NCI-H2107 treated with DMSO at 0.1 percent for 48 hours (cell line): ENCODE data around the gene PTPMT1.
A peak's percentile ranks its signal among the peaks of the same experiment; 100 is the strongest.

Source experiments
- DNase-seq: peaks from one replicate; lab custom pipeline; 2025; ENCODE audit not compliant: unreplicated experiment; lab: John Stamatoyannopoulos, UW

PTPMT1 gene

DNA sequence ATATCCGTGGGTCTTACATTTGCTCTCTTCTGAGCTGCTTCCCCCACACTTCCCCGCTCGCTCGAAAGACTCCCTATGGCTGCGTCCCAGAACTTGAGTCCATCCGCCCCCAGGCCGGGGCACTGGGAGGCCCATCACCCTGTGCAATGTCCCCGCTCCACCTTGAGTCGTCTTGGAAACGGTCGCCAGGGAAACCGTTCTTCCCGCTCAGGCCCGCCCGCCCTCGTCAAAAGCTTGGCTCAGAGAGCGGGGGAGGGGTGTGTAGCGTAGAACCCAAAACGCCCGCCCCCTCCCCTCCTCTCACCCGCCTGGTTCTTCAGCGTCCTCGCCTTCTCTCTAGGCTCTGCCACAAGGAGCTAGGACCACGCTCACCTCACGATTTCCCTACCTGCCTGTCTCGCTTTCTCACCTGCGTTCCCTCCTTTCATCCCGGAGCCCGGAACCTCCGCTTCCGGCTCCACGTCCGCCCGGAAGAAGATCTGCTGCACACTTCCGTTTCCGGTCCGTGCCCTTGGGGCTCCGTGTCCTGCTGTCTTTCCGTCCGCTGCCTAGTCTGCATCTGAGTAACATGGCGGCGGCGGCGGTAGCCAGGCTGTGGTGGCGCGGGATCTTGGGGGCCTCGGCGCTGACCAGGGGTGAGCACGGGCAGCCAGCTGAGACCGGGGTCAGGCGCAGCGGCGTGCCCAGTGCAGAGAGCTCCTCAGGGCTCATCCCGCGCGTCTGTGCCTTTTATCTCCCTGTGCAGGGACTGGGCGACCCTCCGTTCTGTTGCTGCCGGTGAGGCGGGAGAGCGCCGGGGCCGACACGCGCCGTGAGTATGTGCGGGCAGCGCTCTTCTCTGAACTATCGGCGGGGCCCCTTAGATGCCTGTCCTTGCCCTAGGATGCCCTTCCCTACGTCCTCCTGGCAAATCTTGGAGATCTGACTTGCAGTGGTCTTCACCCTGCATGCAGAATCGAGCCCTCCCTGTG, 13.4 kb downstream of the PTPMT1 start, which contains the start of the genes KBTBD4 and NDUFS3:
TSS of gene KBTBD4 (minus strand) at position 447 of the 971 bp plus-strand sequence. CDS start at position 428, 19 bp downstream.
TSS of gene NDUFS3 (plus strand) at position 551 of the 971 bp plus-strand sequence. CDS start at position 569, 18 bp downstream.
- peak; percentile 83 for DNase-seq

DNA sequence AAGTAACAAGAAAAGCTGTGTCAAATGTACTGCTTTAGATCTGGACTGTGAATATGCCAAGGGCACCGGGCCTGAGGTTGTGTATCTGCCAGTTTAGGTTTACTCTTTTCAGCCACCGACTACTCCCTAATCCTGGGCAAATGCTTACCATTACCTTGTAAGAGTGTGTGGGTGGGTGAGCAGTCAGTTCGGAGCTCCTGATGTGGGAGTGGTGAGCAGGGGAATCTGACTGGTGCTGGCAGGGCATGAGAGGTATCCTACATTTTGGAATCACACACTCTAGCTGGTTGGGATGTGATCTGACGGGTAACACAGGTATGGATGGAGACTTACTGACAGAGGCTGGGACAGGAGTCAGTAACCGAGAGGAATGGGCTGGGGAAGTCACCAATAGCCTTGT, 18.4 kb downstream of the PTPMT1 start:
- DNase-seq: no peak

DNA sequence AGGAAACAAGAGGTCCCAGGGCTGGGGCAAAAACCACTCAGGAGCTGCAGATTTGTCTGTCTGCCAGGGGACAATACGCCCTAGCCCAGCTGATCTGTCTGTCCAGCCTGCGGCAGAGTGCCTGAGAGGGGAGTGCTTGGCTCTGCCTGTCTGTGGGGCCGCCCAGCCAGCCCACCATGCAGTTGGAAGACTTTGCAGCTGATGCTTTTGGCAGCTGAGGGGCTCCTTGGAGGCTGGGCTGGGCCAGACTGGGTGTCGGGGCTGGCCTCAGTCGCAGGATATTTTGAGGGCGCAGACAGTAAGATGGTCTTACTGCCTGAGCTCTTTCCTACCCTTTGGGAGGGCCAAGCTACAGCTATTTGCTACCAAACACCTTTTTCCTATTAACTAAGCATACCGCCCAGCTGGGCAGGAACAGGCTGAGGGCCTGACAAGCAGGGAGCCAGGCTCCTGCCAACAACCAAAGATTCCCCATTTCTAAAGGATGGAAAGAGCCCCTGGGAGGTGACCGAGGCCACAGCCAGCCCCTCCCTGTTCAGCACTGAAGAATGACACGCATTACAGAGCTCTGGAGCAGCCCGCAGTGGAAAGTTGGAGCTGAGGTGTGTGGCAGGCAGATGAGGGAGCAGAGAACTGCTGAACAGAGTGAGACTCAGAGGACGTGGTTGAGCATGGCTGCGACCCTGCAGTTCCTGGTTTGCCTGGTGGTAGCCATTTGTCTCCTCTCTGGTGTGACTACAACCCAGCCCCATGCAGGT, 20.9 kb downstream of the PTPMT1 start, which contains the start of gene FAM180B:
TSS of gene FAM180B (plus strand) at position 581 of the 758 bp plus-strand sequence. CDS start at position 672, 91 bp downstream.
- DNase-seq: no peak

DNA sequence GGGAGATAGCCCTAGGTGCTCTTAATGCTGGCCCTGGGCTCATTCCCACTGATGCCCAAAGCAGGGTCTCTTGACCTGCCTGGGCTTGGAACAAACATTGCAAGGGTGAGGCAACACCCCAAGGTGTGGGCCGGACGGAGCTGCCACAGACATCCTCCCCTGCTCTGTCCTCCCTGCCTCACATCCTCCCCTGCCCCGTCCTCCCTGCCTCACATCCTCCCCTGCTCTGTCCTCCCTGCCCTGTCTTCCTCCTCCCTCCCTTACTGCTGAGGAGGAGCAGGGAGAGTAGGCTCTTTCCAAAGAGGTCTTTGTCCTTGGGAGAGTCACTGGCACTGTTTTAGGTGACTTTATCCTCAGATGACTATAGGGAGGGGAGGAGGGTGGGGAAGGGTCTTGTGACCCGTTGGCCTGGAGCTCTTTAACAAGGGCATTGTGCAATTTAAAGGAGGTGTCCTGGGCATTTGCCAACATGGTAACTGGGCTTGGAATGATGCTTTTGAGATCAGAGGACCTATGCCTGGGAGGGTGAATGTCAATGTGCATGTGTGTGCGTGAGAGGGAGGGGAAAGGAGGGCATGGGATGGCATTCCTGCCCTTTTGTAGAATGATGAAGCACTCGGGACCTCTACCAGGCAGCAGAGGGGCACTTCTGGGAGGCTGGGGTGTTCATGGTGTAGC, 21.8 kb downstream of the PTPMT1 start:
- DNase-seq: no peak

DNA sequence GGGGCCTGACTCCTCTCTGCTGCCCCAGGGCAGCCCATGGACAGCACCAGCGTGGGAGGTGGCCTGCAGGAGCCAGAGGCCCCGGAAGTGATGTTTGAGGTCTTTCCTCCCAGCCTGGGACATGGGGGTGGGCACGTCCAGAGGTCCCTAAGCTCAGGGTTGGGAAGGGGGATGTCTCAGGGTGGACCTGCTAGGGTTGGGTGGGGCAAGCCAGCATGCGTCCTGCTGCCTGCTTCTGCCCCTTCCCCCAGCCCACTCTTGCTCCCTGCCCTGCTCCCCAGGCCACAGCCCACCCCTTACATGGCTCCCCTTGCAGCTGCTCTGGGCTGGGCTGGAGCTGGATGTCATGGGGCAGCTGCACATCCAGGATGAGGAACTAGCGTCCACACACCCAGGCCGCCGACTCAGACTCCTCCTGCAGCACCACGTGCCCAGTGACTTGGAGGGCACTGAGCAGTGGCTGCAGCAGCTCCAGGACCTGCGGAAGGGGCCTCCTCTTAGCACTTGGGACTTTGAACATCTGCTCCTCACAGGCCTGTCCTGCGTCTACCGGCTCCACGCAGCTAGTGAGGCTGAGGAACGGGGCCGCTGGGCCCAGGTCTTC, 22.4 kb downstream of the PTPMT1 start:
- DNase-seq: no peak

DNA sequence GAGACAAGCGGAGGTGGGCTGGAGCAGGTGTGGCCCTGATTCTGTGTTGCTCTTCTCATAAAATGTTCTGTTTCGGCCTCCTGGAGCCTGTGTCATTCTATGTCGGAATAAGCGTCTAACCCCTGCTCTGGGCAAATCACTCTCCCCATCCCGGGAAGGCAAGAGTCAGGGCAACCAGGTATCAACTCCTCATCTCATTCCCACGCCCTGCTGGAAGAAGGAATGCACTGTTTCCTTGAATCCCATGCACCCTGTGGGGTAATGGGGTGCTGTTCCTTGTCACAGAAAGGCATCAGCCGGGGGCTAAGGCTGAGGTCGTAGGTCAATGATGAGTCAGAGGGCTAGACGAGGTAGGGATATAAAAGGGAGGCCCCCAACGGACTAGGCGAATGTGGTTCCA, 23.7 kb downstream of the PTPMT1 start:
- no peak for DNase-seq

DNA sequence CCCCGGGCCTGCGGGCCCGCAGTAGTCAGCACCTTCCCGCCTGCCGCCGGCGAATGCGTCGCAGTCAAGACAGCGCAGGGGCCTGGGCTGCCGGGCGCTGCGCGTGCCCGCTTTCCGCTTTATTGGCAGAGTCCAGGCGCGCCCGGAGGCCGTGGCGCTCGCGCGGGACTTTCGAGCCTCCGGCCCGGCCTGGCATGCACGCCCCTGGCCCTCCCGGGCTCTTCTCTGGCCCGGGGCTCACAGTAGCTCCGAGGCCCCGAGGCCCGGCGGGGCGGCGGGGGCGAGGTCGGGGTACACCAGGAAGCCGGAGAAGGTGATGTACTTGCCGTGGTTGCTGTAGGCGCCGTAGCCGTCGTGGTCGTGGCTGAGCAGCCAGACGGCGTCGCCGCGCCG, 24.2 kb downstream of the PTPMT1 start:
- DNase-seq: no peak

DNA sequence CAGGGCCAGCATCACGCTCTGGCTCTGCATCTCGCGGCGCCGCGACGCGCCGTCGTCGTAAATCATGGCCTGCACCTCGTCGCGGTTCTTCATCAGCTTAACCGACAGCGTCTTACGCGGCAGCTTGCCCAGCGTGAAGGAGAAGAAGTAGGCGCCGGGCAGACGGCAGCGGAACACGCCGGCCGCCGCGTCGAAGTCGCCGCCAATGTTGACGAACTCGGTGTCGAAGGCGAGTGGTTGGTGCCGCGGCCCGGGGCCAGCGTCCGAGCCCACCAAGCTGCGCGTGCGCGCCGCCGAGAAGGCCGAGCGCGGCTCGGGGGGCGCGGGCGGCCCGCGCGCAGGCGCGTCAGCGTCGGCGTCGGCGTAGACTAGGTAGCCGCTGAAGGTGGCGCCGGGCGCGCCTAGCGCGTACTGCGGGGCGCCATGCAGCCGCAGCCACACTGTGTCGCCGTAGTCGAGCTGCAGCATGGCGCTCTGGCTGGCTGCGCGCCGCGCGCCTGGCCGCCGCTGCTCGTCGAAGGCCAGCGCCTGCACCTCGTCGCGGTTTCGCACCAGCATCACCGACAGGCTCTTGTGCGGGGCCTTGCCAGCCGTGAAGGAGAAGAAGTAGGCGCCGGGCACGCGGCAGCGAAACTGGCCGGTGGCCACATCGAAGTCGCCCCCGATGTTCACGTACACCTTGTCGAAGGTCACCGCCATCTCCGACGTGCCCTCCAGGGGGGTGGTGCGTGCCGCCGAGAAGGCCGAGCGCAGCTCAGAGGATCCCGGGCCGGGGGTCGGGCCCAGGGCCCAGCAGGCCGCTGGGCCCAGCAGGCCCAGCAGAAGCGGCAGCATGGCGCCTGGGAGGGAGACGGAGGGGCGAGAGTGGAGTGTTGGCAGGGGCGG, 24.8 kb downstream of the PTPMT1 start:
- no peak for DNase-seq

DNA sequence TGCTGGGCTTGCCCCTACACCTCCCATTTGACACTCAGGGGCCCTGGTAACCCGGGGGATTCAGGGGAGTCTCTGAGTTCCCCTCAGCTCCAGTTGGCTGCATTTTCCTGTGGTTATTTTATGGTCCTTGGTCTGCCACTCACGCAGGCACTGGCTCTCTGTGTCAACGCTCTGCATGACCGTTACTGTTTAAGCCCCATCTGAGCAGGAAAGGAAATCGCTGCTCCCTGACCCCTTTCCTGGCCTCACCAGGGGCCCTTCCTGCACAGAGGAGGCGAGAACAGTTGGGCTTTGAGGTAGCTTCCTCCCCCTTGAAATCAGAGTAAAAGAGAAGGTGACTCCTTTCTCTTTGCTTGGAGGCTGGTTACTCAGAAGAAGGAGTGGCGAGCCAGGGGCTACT, 26.4 kb downstream of the PTPMT1 start:
- DNase-seq: no peak

DNA sequence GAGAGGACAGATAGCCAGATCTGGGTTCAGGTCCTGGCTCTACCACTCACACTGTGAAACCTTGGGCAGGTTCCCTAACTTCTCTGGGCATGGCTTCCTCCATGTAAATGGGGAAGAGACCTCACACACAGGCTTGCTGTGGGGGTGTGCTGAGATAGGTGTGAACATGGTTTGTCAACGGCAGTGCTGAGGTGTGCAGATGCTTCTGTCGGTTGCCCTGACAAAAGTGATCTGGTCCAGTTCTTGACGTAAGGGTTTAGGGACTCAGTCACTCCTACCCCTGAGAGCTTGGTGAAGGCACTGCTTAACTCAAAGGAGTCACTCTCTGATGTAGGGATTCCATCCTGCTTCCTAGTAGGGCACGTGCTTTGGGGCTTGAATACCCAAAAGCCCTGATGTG, 26.9 kb downstream of the PTPMT1 start:
- no peak for DNase-seq

DNA sequence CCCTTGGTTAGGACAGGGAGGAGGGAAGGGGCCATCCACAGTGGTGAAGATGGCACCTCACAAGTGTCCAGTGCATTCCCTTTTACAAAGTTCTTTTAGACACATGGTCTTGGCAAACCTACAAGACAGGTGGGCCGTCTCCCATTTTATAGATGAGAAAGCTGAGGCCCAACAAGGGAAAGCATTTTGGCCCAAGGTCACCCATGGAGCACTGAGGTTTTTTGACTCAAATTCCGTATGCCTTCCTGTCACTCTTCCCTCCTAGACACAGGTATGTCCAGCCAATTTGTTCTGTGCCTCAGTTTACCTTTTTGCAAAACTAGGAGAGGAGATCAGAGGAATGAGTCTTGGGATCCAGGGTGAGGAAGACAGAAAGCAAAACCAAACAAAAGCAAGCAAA, 27.6 kb downstream of the PTPMT1 start:
- DNase-seq: no peak

DNA sequence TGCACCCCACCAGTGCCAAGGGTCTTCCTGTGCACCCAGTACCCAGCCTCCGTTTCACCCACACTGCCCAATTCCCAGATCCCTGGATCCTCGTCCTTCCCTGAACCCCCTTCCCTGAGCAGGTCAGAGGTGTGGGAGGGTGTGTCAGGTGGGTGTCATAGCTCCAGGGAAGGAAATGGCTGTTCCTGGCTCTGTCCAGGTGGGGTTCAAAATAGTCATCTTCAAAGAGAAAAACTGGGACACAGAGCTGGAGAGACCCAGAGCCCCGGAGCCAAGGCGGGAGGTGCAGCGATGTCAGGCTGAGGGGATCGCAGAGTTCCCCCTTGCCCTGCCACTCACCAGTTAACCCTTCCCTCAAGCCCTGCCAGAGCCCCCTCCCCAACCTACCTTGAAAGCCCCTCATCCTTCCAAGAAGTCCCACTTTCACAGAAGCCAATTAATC, 28.1 kb downstream of the PTPMT1 start:
- no peak for DNase-seq

DNA sequence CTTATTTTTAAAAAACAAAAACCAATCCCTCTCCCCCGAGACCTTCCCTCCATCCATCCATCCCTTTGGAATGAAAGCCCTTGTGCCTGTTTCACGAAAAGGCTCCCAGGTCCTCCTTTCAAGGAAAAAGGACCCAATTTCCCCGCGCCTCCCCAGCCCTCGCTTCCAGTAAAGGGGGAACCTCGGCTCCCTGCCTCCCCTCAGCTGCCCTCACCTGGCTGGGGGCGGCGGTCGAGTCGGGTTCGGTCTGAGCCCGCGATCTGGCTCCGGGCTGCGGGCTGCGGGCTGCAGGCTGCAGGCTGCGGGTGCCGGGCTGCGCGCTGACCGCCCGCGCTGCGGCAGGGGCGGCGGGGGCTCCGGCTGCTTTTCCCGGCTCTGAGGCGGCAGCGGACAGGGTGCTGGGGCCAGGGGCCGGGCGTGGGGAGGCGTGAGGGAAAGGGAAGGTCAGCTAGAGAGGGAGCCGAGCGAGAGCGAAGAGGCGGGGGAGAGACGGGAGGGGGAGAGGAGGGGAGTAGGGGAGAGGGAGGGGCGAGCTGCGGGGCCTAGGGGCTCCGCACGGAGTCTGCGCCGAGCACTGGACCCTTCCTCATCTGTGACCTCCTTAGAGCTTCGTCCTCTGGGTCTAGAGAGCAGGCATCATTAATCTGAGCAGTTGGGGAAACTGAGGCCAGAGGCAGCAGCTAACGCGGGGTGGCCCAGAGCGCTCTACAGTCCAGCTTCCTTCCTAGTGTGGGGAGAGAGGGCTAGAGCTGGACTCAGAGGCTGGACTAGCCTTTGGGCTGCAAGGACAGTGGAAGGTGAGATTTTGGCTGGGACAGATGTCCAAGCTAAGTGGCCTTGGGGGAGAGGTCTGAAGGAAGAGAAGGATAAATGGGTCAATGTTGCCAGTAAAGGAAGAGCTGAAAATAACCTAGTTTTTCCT, 28.8 kb downstream of the PTPMT1 start, which contains the start of gene C1QTNF4:
TSS of gene C1QTNF4 (minus strand) at position 478 of the 922 bp plus-strand sequence. CDS start 3,601 bp downstream, outside the sequence.
- no peak for DNase-seq

DNA sequence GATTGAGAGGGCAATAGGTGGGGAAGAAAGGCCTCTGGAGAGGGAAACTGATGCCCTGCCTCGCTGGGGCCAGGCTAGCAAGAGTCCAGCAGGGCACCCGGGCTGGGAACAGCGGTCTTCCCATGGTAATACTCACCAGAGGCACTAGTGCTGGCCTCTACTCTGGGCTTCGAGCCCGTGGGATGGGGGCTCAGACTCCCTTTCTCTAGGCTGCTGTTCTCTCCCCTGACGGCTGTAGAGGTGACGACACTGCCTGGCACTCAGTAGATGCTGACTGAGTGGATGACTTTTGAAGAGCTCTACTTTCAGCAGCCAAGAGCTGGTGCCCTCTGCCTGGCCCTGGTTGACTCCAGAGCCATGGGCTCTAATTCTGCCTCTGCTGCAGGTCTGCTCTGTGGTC, 29.6 kb downstream of the PTPMT1 start:
- DNase-seq: no peak

DNA sequence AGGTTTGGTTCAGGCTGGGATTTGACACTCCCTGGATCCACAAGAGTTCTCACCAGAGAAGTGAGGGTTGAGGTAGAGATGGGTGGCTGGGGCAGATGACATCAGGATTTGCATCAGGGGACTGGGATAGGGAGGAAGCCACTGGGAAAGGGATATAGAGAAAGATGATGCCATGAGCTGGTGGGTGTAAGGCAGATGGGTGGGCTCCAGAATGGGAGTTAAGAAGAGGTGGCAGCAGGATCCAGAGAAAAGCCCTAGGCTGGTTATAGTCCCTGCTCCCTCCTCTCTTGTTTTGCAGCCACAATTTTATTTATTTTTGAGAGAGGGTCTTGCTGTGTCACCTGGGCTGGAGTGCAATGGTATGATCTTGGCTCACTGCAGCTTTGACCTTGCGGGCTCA, 30.6 kb downstream of the PTPMT1 start:
- no peak for DNase-seq

DNA sequence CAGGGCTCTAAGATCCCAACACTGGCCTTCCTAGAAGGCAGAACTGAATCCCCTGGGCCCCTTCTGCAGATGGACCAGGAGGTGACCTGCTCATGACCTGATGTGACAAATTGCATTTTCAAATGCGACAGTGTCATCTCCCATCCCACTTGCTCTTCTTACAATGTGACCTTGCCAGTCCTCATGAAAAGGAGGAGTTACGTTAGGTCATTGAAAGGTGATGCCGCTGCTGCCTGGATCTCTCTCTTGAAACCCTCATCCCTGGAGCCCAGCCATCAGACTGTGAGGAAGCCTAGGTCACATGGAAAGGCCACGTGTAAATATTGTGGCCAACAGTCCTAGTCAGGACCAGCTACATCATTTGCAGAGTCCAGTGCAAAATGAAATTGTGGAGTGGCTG, 34.5 kb downstream of the PTPMT1 start:
- no peak for DNase-seq

DNA sequence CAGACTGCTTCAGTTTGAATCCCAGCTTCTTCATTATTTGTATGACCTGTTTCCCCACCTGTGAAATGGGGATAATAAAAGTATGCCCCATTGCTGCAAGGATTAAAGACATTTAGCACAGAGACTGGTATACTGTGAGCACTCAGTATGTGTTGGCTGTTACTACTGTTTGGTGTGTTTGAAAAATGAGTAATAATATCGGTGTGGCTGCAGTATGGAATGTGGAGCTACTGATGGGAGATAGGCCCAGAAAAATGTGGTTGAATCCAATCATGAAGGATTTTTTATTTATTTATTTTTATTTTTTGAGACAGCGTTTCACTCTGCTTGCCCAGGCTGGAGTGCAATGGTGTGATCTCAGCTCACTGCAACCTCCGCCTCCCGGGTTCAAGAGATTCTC, 37.9 kb downstream of the PTPMT1 start:
- DNase-seq: no peak

DNA sequence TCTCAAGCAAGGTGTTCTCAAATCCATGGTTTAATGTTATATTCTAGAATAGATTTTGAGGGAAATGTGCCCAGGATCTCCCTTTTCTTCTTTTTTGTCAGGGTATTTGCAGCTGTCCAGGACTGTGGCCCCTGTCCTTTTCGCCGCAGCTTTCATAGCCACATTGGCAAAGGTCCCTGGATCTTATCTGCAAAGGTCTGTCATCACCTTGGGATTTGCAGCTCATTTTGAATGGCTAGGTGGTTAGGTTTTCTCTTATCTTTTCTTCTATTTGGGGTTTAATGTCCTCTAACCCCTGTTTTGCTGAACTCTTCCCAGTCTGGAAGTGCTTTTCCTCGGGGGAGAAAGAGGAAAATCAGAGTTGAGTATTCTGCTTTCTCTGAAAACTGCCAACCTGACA, 40.5 kb downstream of the PTPMT1 start:
- DNase-seq: no peak
